ENCODE results near the gene NCAPH2.
A peak's percentile ranks its signal among the peaks of the same experiment; 100 is the strongest.

The NCAPH2 gene

DNA sequence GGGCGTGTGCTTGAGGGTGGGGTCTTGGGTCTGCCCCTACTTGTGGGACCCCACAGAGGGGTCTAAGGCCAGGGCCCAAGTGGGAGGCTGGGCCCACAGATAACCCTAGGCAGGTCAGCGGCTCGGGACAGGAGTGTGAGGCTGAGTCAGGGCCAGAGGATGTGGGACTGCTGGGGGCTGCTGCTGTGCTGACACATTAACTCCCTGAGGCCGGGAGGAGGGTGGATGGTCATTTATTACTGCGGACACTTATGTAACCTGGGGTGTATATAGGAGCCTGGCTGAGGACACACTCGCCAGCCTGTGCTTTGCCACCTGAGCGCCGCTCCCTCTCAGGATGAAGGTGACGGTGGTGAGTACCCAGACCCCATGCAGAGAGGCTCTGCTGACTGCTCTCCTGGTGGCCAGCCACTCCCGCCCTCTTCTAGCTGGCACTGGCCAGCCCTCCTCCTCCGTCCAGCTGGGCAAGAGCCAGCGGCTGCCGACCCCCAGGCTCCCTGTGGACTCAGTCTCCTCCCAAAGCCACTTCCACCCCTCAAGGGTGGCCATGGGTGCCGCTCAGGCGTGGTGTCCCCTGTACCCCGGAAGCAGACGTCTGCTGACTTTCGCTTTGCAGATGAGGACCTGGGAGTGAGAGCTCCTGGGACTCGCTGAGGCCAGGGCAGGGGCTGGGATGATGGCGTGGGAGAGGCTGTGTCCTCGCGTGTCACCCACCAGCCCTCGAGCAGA is 21.3 kb upstream of the NCAPH2 start, which contains the start of gene MIOX:
MIOX (plus strand) TSS at position 299 of the 729 bp plus-strand sequence; CDS start at position 338, 39 bp downstream.
- DNase-seq (ENCODE audit: low read depth), result no peak
- H3K27me3 ChIP-seq (replicated peaks; ENCODE audit: control insufficient read depth, insufficient read depth, low read length), result no peaks in the 10 kb centered on the region
- no peak within 1 kb of the TSS for H3K9ac ChIP-seq (ENCODE audit: low read length)
- no peaks in the 10 kb centered on the region for H3K4me1 ChIP-seq (ENCODE audit: control insufficient read depth, insufficient read depth, low read length)
- H3K36me3 ChIP-seq (ENCODE audit: control insufficient read depth, insufficient read depth, low read length, severe bottlenecking), result no peaks in the 10 kb centered on the region
- H3K4me3 ChIP-seq (ENCODE audit: low read length), result no peak within 1 kb of the TSS
- no peaks in the 10 kb centered on the region for H3K9me3 ChIP-seq (ENCODE audit: control insufficient read depth, low read length)

DNA sequence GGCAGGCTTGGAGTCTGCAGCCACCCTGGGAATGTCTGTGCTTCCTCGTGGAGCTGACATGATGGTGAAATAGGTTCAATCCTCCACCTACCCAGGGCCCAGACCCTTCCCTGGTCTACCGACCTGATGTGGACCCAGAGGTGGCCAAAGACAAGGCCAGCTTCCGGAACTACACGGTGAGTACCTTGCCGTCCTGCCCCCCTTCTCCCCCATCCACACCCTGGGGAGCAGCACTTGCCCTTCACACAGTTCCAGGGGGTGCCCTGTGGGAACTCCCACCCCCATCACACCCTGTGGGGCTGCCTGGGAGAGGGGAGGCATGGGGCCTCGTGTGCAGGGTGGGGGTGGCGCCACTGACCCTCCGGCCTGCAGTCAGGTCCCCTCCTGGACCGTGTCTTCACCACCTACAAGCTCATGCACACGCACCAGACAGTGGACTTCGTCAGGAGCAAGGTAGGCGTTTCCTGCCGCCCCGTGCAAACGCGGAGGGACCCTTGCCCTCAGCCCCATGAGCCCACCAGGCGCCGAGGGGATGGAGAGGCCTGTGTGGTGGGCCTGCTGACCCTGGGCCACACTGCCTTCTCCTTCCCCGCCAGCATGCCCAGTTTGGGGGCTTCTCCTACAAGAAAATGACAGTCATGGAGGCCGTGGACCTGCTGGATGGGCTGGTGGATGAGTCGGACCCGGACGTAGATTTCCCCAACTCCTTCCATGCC is 20.6 kb upstream of the NCAPH2 start:
- no peaks in the 10 kb centered on the region for H3K4me1 ChIP-seq (ENCODE audit: control insufficient read depth, insufficient read depth, low read length)
- H3K9ac ChIP-seq (ENCODE audit: low read length), result no peak overlapping the region
- no peaks in the 10 kb centered on the region for H3K27me3 ChIP-seq (replicated peaks; ENCODE audit: control insufficient read depth, insufficient read depth, low read length)
- no peaks in the 10 kb centered on the region for H3K36me3 ChIP-seq (ENCODE audit: control insufficient read depth, insufficient read depth, low read length, severe bottlenecking)
- H3K4me3 ChIP-seq (ENCODE audit: low read length), result no peak overlapping the region
- no peaks in the 10 kb centered on the region for H3K9me3 ChIP-seq (ENCODE audit: control insufficient read depth, low read length)
- DNase-seq (ENCODE audit: low read depth), result no peak

DNA sequence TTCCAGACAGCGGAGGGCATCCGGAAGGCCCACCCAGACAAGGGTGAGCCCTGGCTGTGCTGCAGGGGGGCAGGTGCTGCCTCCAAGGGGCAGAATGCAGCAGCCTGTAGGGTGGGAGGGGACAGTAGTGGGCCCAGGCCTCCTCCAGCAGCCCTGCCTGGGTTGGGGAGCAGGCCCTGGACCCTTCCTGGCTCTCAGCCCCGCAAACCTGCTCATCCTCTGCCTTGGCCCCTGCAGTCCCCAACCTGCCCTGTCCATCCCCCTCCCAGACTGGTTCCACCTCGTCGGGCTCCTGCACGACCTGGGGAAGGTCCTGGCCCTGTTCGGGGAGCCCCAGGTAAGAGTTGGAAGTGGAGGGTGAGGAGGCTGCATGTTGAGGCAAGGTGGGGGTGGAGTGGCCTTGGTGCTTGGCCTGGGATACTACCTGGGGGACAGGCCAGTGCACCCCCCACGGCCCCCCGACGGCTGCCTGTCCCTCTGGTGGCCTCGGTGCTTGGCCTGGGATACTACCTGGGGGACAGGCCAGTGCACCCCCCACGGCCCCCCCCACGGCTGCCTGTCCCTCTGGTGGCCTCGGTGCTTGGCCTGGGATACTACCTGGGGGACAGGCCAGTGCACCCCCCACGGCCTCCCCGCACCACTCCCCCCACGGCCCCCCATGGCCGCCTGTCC is 19.9 kb upstream of the NCAPH2 start:
- Histone ChIP-seq H3K4me1 (ENCODE audit: control insufficient read depth, insufficient read depth, low read length) (no peaks in the 10 kb centered on the region), H3K4me3 (ENCODE audit: low read length) (no peak overlapping the region), H3K9me3 (ENCODE audit: control insufficient read depth, low read length) (no peaks in the 10 kb centered on the region), H3K27me3 (replicated peaks; ENCODE audit: control insufficient read depth, insufficient read depth, low read length) (no peaks in the 10 kb centered on the region), H3K36me3 (ENCODE audit: control insufficient read depth, insufficient read depth, low read length, severe bottlenecking) (no peaks in the 10 kb centered on the region), H3K9ac (ENCODE audit: low read length) (no peak overlapping the region)
- DNase-seq (ENCODE audit: low read depth), result no peak

DNA sequence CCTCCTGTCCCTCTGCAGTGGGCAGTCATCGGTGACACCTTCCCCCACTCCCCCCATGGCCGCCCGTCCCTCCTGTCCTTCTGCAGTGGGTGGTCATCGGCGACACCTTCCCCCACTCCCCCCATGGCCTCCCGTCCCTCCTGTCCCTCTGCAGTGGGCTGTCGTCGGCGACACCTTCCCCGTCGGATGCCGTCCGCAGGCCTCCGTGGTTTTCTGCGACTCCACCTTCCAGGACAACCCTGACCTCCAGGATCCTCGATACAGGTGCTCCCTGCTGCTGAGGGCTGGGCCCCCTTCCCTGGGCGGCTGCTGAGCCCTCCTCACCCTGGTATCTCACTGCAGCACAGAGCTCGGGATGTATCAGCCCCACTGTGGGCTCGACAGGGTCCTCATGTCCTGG is 19.1 kb upstream of the NCAPH2 start:
- Histone ChIP-seq H3K9me3 (ENCODE audit: control insufficient read depth, low read length) (no peaks in the 10 kb centered on the region), H3K9ac (ENCODE audit: low read length) (no peak overlapping the region), H3K4me1 (ENCODE audit: control insufficient read depth, insufficient read depth, low read length) (no peaks in the 10 kb centered on the region), H3K4me3 (ENCODE audit: low read length) (no peak overlapping the region), H3K27me3 (replicated peaks; ENCODE audit: control insufficient read depth, insufficient read depth, low read length) (no peaks in the 10 kb centered on the region), H3K36me3 (ENCODE audit: control insufficient read depth, insufficient read depth, low read length, severe bottlenecking) (no peaks in the 10 kb centered on the region)
- no peak for DNase-seq (ENCODE audit: low read depth)

DNA sequence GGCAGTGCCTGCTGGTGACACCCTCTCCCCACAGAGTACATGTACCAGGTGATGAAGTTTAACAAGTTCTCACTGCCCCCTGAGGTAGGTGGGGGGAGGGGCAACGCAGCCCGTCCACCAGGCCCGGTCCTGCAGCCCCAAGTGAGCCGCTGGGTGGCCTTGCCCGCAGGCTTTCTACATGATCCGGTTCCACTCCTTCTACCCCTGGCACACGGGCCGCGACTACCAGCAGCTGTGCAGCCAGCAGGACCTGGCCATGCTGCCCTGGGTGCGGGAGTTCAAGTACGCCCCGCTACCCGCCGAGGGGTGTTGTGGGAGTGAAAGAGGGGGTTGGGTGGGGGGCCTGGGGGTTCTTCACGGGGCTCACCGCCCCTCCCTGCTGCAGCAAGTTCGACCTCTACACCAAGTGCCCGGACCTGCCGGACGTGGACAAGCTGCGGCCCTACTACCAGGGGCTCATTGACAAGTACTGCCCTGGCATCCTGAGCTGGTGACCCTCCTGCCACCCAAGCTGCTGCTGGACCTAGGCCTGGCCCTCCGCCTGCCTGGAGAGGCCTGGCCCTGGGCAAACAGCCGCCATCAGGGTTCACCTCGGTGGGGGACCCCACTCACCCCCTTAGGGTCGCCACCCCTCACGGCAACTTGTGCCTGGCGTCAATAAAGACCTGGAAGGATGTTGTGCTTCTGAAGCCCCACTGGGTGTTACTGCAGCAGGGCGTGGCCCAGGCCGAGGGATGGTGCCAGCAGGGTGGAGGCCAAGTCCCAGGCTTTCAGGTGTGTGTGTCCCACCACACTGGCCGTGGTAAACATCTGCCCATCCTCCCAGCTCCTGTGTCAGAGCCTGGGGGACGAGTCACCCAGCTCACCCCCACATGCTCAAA is 18.4 kb upstream of the NCAPH2 start:
- no peaks in the 10 kb centered on the region for H3K27me3 ChIP-seq (replicated peaks; ENCODE audit: control insufficient read depth, insufficient read depth, low read length)
- DNase-seq (ENCODE audit: low read depth), result no peak
- H3K4me3 ChIP-seq (ENCODE audit: low read length), result no peak overlapping the region
- no peaks in the 10 kb centered on the region for H3K36me3 ChIP-seq (ENCODE audit: control insufficient read depth, insufficient read depth, low read length, severe bottlenecking)
- no peak overlapping the region for H3K9ac ChIP-seq (ENCODE audit: low read length)
- H3K9me3 ChIP-seq (ENCODE audit: control insufficient read depth, low read length), result no peaks in the 10 kb centered on the region
- no peaks in the 10 kb centered on the region for H3K4me1 ChIP-seq (ENCODE audit: control insufficient read depth, insufficient read depth, low read length)

DNA sequence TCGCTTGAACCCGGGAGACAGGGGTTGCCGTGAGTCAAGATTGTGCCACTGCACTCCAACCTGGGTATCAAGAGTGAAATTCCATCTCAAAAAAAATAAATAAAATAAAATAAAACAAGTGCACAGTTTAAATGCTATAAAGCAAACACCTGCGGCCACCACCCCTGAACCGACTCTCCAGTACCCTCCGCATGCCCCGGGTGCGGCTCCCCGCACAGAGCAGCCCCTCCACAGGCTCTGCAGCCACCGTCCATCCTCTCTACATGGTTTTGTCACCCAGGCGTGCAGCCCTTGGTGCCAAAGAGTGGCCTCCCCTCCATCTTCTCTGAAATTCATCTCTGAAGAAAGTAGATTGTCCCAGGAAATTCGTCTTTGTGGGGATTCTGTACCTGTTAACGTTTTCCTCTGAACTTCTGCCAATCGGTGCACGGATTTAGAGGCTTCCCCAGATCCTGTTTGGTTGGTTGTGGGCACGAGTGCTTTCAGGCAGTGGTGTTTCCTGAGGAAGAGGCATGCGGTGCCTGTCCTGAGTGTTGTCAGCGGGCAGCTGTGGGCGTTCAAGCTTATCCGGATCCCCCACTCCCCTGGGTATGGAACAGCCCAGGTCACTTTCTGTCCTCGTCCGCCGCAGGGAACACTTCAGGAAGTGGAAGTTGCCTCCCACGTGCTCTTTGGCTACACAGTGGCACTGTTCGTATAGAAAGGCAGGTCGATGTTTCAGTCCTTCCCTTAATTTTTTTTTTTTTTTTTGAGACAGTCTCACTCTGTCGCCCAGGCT is 17.3 kb upstream of the NCAPH2 start:
- DNase-seq (ENCODE audit: low read depth), result no peak
- no peaks in the 10 kb centered on the region for H3K9me3 ChIP-seq (ENCODE audit: control insufficient read depth, low read length)
- H3K36me3 ChIP-seq (ENCODE audit: control insufficient read depth, insufficient read depth, low read length, severe bottlenecking), result no peaks in the 10 kb centered on the region
- H3K4me3 ChIP-seq (ENCODE audit: low read length), result no peak overlapping the region
- H3K4me1 ChIP-seq (ENCODE audit: control insufficient read depth, insufficient read depth, low read length), result no peaks in the 10 kb centered on the region
- no peaks in the 10 kb centered on the region for H3K27me3 ChIP-seq (replicated peaks; ENCODE audit: control insufficient read depth, insufficient read depth, low read length)
- no peak overlapping the region for H3K9ac ChIP-seq (ENCODE audit: low read length)

DNA sequence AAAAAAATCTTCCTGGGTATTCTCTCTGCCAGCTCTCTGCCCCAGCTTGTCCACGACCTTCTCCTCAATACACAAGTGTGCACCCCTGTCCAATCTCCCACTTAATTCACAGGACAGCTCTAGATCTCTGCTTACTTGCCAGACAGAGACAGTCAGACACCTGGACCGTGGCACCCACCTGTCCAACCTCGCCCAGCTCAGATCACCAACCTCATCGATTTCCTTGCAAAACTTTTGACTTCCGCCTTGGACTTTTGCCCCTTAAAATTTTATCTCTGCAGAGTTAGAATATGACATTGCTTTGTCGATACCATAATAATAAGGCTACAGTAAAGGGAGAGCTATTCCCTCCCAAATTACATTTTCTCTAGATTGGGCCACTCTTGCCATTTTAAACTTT is 10.9 kb upstream of the NCAPH2 start:
- Histone ChIP-seq H3K9me3 (ENCODE audit: control insufficient read depth, low read length) (no peaks in the 10 kb centered on the region), H3K4me1 (ENCODE audit: control insufficient read depth, insufficient read depth, low read length) (peaks cover 3% of the 10 kb centered on the region), H3K9ac (ENCODE audit: low read length) (no peak overlapping the region), H3K27me3 (replicated peaks; ENCODE audit: control insufficient read depth, insufficient read depth, low read length) (no peaks in the 10 kb centered on the region), H3K36me3 (ENCODE audit: control insufficient read depth, insufficient read depth, low read length, severe bottlenecking) (no peaks in the 10 kb centered on the region), H3K4me3 (ENCODE audit: low read length) (no peak overlapping the region)
- no peak for DNase-seq (ENCODE audit: low read depth)

DNA sequence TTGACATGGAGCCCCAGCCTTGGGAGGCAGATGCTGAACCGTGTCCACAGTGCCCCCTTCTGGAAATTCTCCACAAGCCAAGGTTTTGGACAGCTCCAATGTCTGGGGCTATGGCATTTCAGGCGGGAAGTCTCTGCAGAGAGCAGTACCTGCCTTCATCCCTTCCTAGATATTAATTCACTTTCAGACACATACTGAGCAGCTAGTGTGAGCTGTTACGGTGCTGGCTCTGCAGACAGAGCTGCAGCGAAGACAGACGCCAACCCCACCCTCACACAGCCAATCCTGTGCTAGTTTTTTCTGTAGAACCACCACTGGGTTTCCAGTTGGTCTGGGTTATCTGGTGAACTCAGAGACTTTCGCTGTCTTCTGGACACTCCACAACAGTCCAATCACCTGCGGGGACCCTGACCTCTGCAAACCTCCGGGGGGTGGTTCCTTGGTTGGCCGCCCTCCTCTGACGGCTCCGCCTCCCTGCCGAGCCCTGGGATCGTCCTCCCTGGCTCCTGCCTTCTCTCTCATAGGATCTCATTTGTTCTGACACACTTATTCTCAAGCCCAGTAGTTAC is 9.6 kb upstream of the NCAPH2 start:
- Histone ChIP-seq H3K36me3 (ENCODE audit: control insufficient read depth, insufficient read depth, low read length, severe bottlenecking) (peaks cover 11% of the 10 kb centered on the region), H3K9me3 (ENCODE audit: control insufficient read depth, low read length) (no peaks in the 10 kb centered on the region), H3K4me1 (ENCODE audit: control insufficient read depth, insufficient read depth, low read length) (peaks cover 3% of the 10 kb centered on the region), H3K4me3 (ENCODE audit: low read length) (no peak overlapping the region), H3K9ac (ENCODE audit: low read length) (no peak overlapping the region), H3K27me3 (replicated peaks; ENCODE audit: control insufficient read depth, insufficient read depth, low read length) (no peaks in the 10 kb centered on the region)
- peak; percentile 64 for DNase-seq (ENCODE audit: low read depth)

DNA sequence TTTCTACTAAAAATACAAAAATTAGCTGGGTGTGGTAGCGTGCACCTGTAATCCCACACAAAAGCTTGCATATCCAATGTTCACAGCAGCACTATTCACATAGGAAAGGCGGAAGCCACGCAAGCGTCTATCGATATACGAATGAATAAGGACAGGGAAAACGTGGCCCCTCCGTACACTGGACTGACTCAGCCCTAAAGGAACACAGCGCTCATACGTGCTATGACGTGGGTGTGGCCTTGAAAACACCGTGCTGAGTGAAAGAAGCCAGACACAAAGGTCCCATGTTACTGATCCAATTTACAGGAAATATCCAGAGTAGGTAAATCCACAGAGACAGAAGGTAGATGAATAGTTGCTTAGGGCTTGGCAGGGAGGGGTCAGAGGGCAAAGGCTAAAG is 7.6 kb upstream of the NCAPH2 start:
- Histone ChIP-seq H3K9me3 (ENCODE audit: control insufficient read depth, low read length) (no peaks in the 10 kb centered on the region), H3K9ac (ENCODE audit: low read length) (no peak overlapping the region), H3K4me1 (ENCODE audit: control insufficient read depth, insufficient read depth, low read length) (peaks cover 3% of the 10 kb centered on the region), H3K27me3 (replicated peaks; ENCODE audit: control insufficient read depth, insufficient read depth, low read length) (no peaks in the 10 kb centered on the region), H3K36me3 (ENCODE audit: control insufficient read depth, insufficient read depth, low read length, severe bottlenecking) (peaks cover 18% of the 10 kb centered on the region), H3K4me3 (ENCODE audit: low read length) (no peak overlapping the region)
- no peak for DNase-seq (ENCODE audit: low read depth)

DNA sequence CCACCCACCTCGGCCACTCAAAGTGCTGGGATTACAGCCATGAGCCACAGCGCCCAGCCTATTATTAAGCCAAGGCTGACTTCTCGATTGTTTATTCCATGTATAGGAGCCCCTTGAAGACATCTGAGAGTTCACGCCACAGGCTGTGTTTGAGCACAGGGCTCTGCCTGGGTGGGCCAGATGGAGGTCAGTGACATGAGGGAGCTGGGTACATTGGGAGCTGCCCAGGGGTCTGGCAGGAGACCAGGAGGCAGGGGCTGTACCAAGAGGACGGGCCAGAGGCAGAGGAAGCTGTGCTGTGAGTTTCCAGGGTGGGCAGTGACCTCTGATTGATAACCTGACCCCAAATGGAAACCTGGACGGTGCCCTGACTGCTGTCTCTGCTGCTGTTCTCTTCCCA is 5.9 kb upstream of the NCAPH2 start:
- Histone ChIP-seq H3K9ac (ENCODE audit: low read length) (no peak overlapping the region), H3K9me3 (ENCODE audit: control insufficient read depth, low read length) (no peaks in the 10 kb centered on the region), H3K4me1 (ENCODE audit: control insufficient read depth, insufficient read depth, low read length) (peaks cover 9% of the 10 kb centered on the region), H3K36me3 (ENCODE audit: control insufficient read depth, insufficient read depth, low read length, severe bottlenecking) (peaks cover 22% of the 10 kb centered on the region), H3K4me3 (ENCODE audit: low read length) (no peak overlapping the region), H3K27me3 (replicated peaks; ENCODE audit: control insufficient read depth, insufficient read depth, low read length) (no peaks in the 10 kb centered on the region)
- no peak for DNase-seq (ENCODE audit: low read depth)
